ENCODE results near the gene NFIA. TPM values are rescaled to one million over a fixed set of nuclear protein-coding genes. Genes with fewer than 3 reads are reported as not detected.

Gene NFIA
- total RNA-seq, 1 donor from 2014 or later = 66.6 TPM

DNA sequence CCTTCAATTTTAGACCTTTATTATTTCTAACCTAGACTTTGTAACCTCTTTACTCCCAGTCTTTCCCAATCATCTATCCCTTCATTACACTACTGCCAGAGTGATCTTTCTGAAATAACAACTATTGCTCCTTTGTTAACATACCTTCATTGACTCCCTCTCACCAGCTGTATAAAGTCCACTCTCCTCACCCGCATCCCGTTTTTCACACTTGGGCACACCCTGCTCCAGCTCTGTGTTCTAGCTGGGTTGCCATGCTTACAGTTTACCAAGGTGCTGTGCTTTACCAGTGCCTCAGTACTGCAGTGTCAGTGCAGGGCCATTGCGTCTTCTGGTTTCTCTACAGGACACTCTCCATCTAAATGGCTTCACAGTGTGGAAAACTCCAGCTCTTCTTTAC lies 148.2 kb downstream of the NFIA start:
- intact Hi-C loops (cut with DNase I) = no loop called here
- no peak for DNase-seq
- Histone ChIP-seq H3K36me3 (no peaks in the 10 kb centered on the region), H3K4me3 (no peak overlapping the region), H3K4me1 (peaks cover 6% of the 10 kb centered on the region), H3K27me3 (no peaks in the 10 kb centered on the region), H3K9me3 (no peaks in the 10 kb centered on the region), H3K27ac (no peak overlapping the region)
- ATAC-seq = no peak
- TF ChIP-seq CTCF (IDR thresholded peaks at IDR 0.05) = no peak

DNA sequence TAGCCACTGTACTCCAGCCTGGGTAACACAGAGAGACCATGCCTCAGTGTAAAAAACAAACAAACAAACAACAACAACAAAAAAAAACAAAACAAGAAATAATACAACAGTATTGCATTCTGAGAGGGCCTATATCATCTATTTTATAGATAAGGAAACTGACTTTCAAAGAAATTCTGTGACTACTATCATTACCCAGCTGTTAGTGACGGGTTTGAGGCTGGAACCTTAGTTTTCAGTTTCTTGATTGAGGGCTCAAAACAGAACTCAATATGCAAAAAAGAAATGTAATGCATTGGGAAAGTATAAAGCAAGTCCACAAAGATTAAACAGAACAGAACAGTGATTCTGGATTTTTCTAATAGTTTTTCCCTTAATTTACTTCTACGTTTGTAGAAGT lies 149.4 kb downstream of the NFIA start:
- H3K4me1 ChIP-seq = peaks cover under 1% of the 10 kb centered on the region
- DNase-seq (no peak), ATAC-seq (no peak)
- H3K27ac ChIP-seq = no peak overlapping the region
- no peaks in the 10 kb centered on the region for H3K9me3 ChIP-seq
- intact Hi-C loops (cut with DNase I) = no loop called here
- no peak overlapping the region for H3K4me3 ChIP-seq
- H3K27me3 ChIP-seq = no peaks in the 10 kb centered on the region
- no peaks in the 10 kb centered on the region for H3K36me3 ChIP-seq
- TF ChIP-seq CTCF (IDR thresholded peaks at IDR 0.05) = no peak

- no peaks in the 10 kb centered on the region for H3K36me3 ChIP-seq
- ATAC-seq = no peak
- no peak for DNase-seq
- TF ChIP-seq CTCF (IDR thresholded peaks at IDR 0.05) = no peak
- H3K27me3 ChIP-seq = no peaks in the 10 kb centered on the region
- intact Hi-C loops (cut with DNase I) = no loop called here
- H3K4me1 ChIP-seq = no peaks in the 10 kb centered on the region
- H3K4me3 ChIP-seq = no peak overlapping the region
- H3K9me3 ChIP-seq = no peaks in the 10 kb centered on the region
- no peak overlapping the region for H3K27ac ChIP-seq
Measured at GRCh38 chr1:61233121-61233660, 150.8 kb downstream of the NFIA start.

GRCh38 chr1:61234587-61234919 lies 152.2 kb downstream of the NFIA start:
- Histone ChIP-seq H3K27me3 (no peaks in the 10 kb centered on the region), H3K4me3 (no peak overlapping the region), H3K27ac (no peak overlapping the region), H3K4me1 (no peaks in the 10 kb centered on the region), H3K36me3 (no peaks in the 10 kb centered on the region), H3K9me3 (no peaks in the 10 kb centered on the region)
- intact Hi-C loops (cut with DNase I) = no loop called here
- TF ChIP-seq CTCF (IDR thresholded peaks at IDR 0.05) = no peak
- ATAC-seq (no peak), DNase-seq (no peak)

- Histone ChIP-seq H3K36me3 (no peaks in the 10 kb centered on the region), H3K4me1 (peaks cover 11% of the 10 kb centered on the region), H3K9me3 (no peaks in the 10 kb centered on the region), H3K27me3 (no peaks in the 10 kb centered on the region), H3K27ac (no peak overlapping the region), H3K4me3 (no peak overlapping the region)
- DNase-seq (no peak), ATAC-seq (no peak)
- TF ChIP-seq CTCF (IDR thresholded peaks at IDR 0.05) = no peak
- intact Hi-C loops (cut with DNase I) = no loop called here
Measured at GRCh38 chr1:61237147-61237546, 154.8 kb downstream of the NFIA start.
